KOPT-K1 (cell line): Measurements from ENCODE around the gene CAMKMT.

Experiments
- H3K27ac ChIP-seq: fragments of 200-600 bp; sonication (generic); 2 replicates; pipeline ENCODE4 v1.5.1; 2016; ENCODE audit warnings: antibody characterized with exemption, mild to moderate bottlenecking, low read depth, low read length; ENCODE audit not compliant: poor library complexity, severe bottlenecking
- H3K36me3 ChIP-seq: fragments of 200-600 bp; sonication (generic); 2 replicates; pipeline ENCODE4 v1.5.1; 2017; ENCODE audit warnings: antibody characterized with exemption, mild to moderate bottlenecking, low read length, moderate library complexity; ENCODE audit not compliant: insufficient read depth
- H3K9me3 ChIP-seq: fragments of 200-600 bp; sonication (generic); 2 replicates; pipeline ENCODE4 v1.5.1; 2017; ENCODE audit warnings: antibody characterized with exemption, low read length, mild to moderate bottlenecking; ENCODE audit not compliant: insufficient read depth, poor library complexity, severe bottlenecking

The CAMKMT gene

GRCh38 chr2:44817256-44817655, 455.5 kb downstream of the CAMKMT start:
- Histone ChIP-seq H3K27ac (no peak overlapping the region), H3K9me3 (no peaks in the 10 kb centered on the region), H3K36me3 (no peaks in the 10 kb centered on the region)

- Histone ChIP-seq H3K27ac (no peak overlapping the region), H3K36me3 (no peaks in the 10 kb centered on the region), H3K9me3 (no peaks in the 10 kb centered on the region)
Measured at GRCh38 chr2:44817673-44818335, 456.1 kb downstream of the CAMKMT start.

GRCh38 chr2:44819061-44819460, 457.3 kb downstream of the CAMKMT start:
- Histone ChIP-seq H3K27ac (no peak overlapping the region), H3K9me3 (no peaks in the 10 kb centered on the region), H3K36me3 (no peaks in the 10 kb centered on the region)

- Histone ChIP-seq H3K9me3 (no peaks in the 10 kb centered on the region), H3K36me3 (no peaks in the 10 kb centered on the region), H3K27ac (no peak overlapping the region)
Measured at GRCh38 chr2:44821500-44821899, 459.8 kb downstream of the CAMKMT start.

- no peaks in the 10 kb centered on the region for H3K9me3 ChIP-seq
- H3K27ac ChIP-seq, result no peak overlapping the region
- H3K36me3 ChIP-seq, result no peaks in the 10 kb centered on the region
Measured at GRCh38 chr2:44822174-44822573, 460.4 kb downstream of the CAMKMT start.
